SW480 (cell line): ENCODE data around the gene UNC5A.

Experiments
- DNase-seq: peaks from one replicate; pipeline ENCODE4 v3.0.0-alpha.2; 2016; ENCODE audit warnings: low spot score

Gene UNC5A

GRCh38 chr5:176821441-176821840 is 11.1 kb downstream of the UNC5A start:
- no peak for DNase-seq

GRCh38 chr5:176822041-176822792 is 11.9 kb downstream of the UNC5A start:
- peak; percentile 94 for DNase-seq

GRCh38 chr5:176822793-176823481 is 12.6 kb downstream of the UNC5A start:
- DNase-seq, result peak; percentile 81

GRCh38 chr5:176823869-176824412 is 13.6 kb downstream of the UNC5A start:
- no peak for DNase-seq

- no peak for DNase-seq
These were observed 14.2 kb downstream of the UNC5A start for GRCh38 chr5:176824604-176825003.

- no peak for DNase-seq
These were observed 14.9 kb downstream of the UNC5A start for GRCh38 chr5:176825234-176825633.

- DNase-seq, result no peak
These were observed 15.6 kb downstream of the UNC5A start for GRCh38 chr5:176825957-176826356.

GRCh38 chr5:176827736-176828414 is 17.5 kb downstream of the UNC5A start:
- DNase-seq, result no peak

- no peak for DNase-seq
These were observed 19.0 kb downstream of the UNC5A start for GRCh38 chr5:176829320-176829719.

- DNase-seq, result no peak
These were observed 20.1 kb downstream of the UNC5A start for GRCh38 chr5:176830422-176830994.

- DNase-seq, result no peak
These were observed 20.6 kb downstream of the UNC5A start for GRCh38 chr5:176830995-176831423.

- no peak for DNase-seq
These were observed 21.1 kb downstream of the UNC5A start for GRCh38 chr5:176831425-176831824.

- DNase-seq, result no peak
These were observed 21.8 kb downstream of the UNC5A start for GRCh38 chr5:176832162-176832561.

- DNase-seq, result no peak
These were observed 22.9 kb downstream of the UNC5A start for GRCh38 chr5:176833286-176833685.

- DNase-seq, result no peak
These were observed 25.6 kb downstream of the UNC5A start for GRCh38 chr5:176835918-176836317.

GRCh38 chr5:176836811-176837706 is 26.7 kb downstream of the UNC5A start:
- no peak for DNase-seq

GRCh38 chr5:176837707-176838115 is 27.4 kb downstream of the UNC5A start:
- no peak for DNase-seq

- no peak for DNase-seq
These were observed 33.3 kb downstream of the UNC5A start for GRCh38 chr5:176843673-176844072.

GRCh38 chr5:176844281-176844680 is 33.9 kb downstream of the UNC5A start:
- DNase-seq, result no peak

GRCh38 chr5:176844706-176845391 is 34.5 kb downstream of the UNC5A start:
- DNase-seq, result peak; percentile 42

- DNase-seq, result no peak
These were observed 35.0 kb downstream of the UNC5A start for GRCh38 chr5:176845392-176845713.
